Upper lobe of left lung (tissue), 4 donors: ENCODE data around the gene TFAP2C.

Experiments
- POLR2A ChIP-seq, 4 donors: fragments of 450-650 bp; IDR thresholded peaks; one replicate each; pipeline ENCODE4 v1.5.1; 2016 to 2017; ENCODE audit warnings: antibody characterized with exemption in 4 of 4, mild to moderate bottlenecking in 2 of 4
- POLR2AphosphoS5 ChIP-seq, 2 donors: sonication (generic); formaldehyde crosslinking; IDR thresholded peaks; one replicate each; pipeline ENCODE4 v1.5.1; 2017; ENCODE audit warnings: antibody characterized with exemption in 2 of 2
- TF ChIP-seq, protein P1 (sequence below), 6 experiments: fragments of 450-650 bp in 4 of 6; fragments of 200-600 bp in 2 of 6; sonication (generic) in 2 of 6; IDR thresholded peaks; one replicate each; pipeline ENCODE4 v1.5.1; 2016 to 2019; ENCODE audit warnings: antibody characterized with exemption in 6 of 6

DNA sequence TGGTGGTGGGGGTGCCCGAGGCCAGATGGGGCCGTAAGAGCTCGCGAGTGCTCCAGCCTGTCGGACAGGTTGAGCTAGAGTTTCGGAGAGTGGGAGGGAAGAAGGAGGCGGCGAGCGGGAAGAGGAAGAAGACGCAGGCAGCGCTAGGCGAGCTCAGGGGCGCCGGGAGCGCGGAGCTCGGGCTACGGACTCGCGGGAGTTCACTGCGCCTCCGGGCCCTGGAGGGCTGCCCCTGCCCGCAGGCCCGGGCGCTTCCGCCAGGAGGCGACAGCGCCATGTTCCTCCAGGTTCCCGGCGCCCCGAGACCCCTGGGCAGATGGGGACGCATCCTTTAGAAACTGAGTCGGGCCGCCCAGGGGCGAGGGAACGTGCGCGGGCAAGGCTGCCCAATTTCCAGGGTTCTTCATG lies 984 bp downstream of the TFAP2C start:
- TF ChIP-seq, protein P1, sequence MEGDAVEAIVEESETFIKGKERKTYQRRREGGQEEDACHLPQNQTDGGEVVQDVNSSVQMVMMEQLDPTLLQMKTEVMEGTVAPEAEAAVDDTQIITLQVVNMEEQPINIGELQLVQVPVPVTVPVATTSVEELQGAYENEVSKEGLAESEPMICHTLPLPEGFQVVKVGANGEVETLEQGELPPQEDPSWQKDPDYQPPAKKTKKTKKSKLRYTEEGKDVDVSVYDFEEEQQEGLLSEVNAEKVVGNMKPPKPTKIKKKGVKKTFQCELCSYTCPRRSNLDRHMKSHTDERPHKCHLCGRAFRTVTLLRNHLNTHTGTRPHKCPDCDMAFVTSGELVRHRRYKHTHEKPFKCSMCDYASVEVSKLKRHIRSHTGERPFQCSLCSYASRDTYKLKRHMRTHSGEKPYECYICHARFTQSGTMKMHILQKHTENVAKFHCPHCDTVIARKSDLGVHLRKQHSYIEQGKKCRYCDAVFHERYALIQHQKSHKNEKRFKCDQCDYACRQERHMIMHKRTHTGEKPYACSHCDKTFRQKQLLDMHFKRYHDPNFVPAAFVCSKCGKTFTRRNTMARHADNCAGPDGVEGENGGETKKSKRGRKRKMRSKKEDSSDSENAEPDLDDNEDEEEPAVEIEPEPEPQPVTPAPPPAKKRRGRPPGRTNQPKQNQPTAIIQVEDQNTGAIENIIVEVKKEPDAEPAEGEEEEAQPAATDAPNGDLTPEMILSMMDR (IDR thresholded peaks at IDR 0.05): peak; percentile 20 to 73 (median 62)
- TF ChIP-seq POLR2AphosphoS5 (IDR thresholded peaks at IDR 0.05) (peak in 1 of 2 donors; percentile 32), POLR2A (IDR thresholded peaks at IDR 0.05) (peak in 1 of 4 donors; percentile 45)
